ENCODE measurements around the gene LDLRAD1.

DNA sequence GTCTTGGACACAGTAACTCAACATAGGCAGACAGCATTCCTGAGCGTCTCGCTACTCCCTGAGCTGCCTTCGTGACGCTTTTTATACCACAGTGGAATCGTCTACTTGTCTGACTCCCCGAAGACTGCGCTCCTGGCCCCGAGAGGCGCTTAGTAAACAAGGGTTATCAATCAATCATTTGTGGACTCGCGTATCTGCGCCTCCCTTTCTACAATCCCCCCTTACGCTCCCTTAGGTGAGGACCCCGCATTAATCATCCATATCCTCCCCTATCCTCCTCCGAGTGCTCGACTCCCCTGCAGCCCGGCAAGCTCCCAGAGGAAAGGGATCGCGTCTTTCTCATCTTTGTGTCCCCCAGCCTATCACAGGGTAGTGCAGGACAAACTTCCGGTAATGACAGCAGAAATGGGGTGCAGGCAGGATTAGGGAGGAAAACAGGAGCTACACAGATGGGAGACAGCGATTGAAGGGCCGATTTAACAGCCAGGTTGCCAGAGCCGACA, 34.5 kb upstream of the LDLRAD1 start:
- TF ChIP-seq, protein P1, sequence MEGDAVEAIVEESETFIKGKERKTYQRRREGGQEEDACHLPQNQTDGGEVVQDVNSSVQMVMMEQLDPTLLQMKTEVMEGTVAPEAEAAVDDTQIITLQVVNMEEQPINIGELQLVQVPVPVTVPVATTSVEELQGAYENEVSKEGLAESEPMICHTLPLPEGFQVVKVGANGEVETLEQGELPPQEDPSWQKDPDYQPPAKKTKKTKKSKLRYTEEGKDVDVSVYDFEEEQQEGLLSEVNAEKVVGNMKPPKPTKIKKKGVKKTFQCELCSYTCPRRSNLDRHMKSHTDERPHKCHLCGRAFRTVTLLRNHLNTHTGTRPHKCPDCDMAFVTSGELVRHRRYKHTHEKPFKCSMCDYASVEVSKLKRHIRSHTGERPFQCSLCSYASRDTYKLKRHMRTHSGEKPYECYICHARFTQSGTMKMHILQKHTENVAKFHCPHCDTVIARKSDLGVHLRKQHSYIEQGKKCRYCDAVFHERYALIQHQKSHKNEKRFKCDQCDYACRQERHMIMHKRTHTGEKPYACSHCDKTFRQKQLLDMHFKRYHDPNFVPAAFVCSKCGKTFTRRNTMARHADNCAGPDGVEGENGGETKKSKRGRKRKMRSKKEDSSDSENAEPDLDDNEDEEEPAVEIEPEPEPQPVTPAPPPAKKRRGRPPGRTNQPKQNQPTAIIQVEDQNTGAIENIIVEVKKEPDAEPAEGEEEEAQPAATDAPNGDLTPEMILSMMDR (IDR thresholded peaks at IDR 0.05), result no peak
- TF ChIP-seq POLR2A (IDR thresholded peaks at IDR 0.05) (no peak), POLR2AphosphoS5 (IDR thresholded peaks at IDR 0.05) (no peak)
